Ovary (tissue), 9 donors: Measurements from ENCODE around the gene NDOR1. TPM values are rescaled to one million over a fixed set of nuclear protein-coding genes. Genes with fewer than 3 reads are reported as not detected.

Experiments
- DNase-seq, 5 donors: peaks; one replicate each; pipeline ENCODE4 v3.0.0-alpha.2; 2019 to 2020
- H3K27ac ChIP-seq, 2 donors: fragments of 200-600 bp; one replicate each; pipeline versions ENCODE4 v1.5.1 to v1.8.0; 2019 to 2022
- H3K27me3 ChIP-seq: fragments of 200-600 bp; one replicate; pipeline ENCODE4 v1.8.0; 2022
- H3K36me3 ChIP-seq: fragments of 200-600 bp; sonication (generic); one replicate; pipeline ENCODE4 v1.5.1; 2019
- H3K4me1 ChIP-seq: one replicate; pipeline ENCODE4 v1.8.1; 2013; ENCODE audit warnings: mild to moderate bottlenecking, moderate library complexity; ENCODE audit not compliant: insufficient read depth
- H3K4me3 ChIP-seq: fragments of 200-600 bp; sonication (generic); one replicate; pipeline ENCODE4 v1.5.1; 2017
- H3K9me3 ChIP-seq, 2 donors: fragments of 200-600 bp in 1 of 2; sonication (generic) in 1 of 2; one replicate each; pipeline versions ENCODE4 v1.5.1 to v1.8.1; 2013 to 2019; ENCODE audit warnings: mild to moderate bottlenecking in 1 of 2, moderate library complexity in 1 of 2
- CTCF ChIP-seq, 3 donors: fragments of 450-650 bp in 2 of 3; fragments of 200-600 bp in 1 of 3; IDR thresholded peaks; one replicate each; pipeline versions ENCODE4 v1.5.1 to v1.8.0; 2016 to 2022; ENCODE audit warnings: antibody characterized with exemption in 3 of 3, mild to moderate bottlenecking in 1 of 3
- EP300 ChIP-seq: sonication (generic); formaldehyde crosslinking; IDR thresholded peaks from one replicate; pipeline ENCODE4 v1.6.1; 2017; ENCODE audit warnings: antibody characterized with exemption
- POLR2A ChIP-seq: fragments of 450-650 bp; IDR thresholded peaks from one replicate; pipeline ENCODE4 v1.6.1; 2017; ENCODE audit warnings: antibody characterized with exemption, mild to moderate bottlenecking, moderate library complexity
- WGBS, 3 donors: extraction: QIAGEN DNeasy Blood & Tissue Kit in 1 of 3; methylation state at CpG; one replicate each; pipeline versions ENCODE4 v1.1.5 to v1.1.7; 2013 to 2017; 5-methylcytosine and 5-hydroxymethylcytosine counted together
- intact Hi-C, 4 donors: fragments of 100-400 bp; cut with DNase I; formaldehyde crosslinking; loops; one replicate each; pipeline versions ENCODE4 v1.11.0 to v1.15.1; 2022 to 2023
- polyA plus RNA-seq, 2 donors: library from polyadenylated mRNA; stranded (reverse); fragments of 200-250 nt in 1 of 2; fragments of 350-450 nt in 1 of 2; fragmentation: Illumina TruSeq in 1 of 2; extraction: RNeasy Lipid Tissue Mini Kit (QIAGEN cat#74804) in 1 of 2; gene quantifications; one replicate each; pipeline ENCODE4 v1.2.3, GENCODE V29; 2013 to 2014
- total RNA-seq, 7 donors: library from RNA; depleted of rRNA in 2 of 7; stranded (reverse); fragments of >200 nt in 2 of 7; fragmentation: NEBNext Ultra II Directional in 3 of 7; extraction: Animal tissue kit (Norgen Biotek cat#: 25700) in 3 of 7; gene quantifications; one replicate each; pipeline versions ENCODE4 v1.1.0 to v1.2.4, GENCODE V29; 2016 to 2023
- donor health status: DM: no; HTN: no; CAD: no; lungs with moderate emphysema.
- donor health status: DM: no; HTN: no; CAD: no.
- donor health status: Bipolar disorder and iron deficiency.
- donor health status: DM: yes; HTN: yes; CAD: no.
- donor health status: DM: no; HTN: no; CAD: no.
- donor health status: DM: yes; HTN: yes; CAD: no.

Gene NDOR1
- total and polyA plus RNA-seq, 9 donors, result 1.1 to 15.2 (median 9.0) TPM

DNA sequence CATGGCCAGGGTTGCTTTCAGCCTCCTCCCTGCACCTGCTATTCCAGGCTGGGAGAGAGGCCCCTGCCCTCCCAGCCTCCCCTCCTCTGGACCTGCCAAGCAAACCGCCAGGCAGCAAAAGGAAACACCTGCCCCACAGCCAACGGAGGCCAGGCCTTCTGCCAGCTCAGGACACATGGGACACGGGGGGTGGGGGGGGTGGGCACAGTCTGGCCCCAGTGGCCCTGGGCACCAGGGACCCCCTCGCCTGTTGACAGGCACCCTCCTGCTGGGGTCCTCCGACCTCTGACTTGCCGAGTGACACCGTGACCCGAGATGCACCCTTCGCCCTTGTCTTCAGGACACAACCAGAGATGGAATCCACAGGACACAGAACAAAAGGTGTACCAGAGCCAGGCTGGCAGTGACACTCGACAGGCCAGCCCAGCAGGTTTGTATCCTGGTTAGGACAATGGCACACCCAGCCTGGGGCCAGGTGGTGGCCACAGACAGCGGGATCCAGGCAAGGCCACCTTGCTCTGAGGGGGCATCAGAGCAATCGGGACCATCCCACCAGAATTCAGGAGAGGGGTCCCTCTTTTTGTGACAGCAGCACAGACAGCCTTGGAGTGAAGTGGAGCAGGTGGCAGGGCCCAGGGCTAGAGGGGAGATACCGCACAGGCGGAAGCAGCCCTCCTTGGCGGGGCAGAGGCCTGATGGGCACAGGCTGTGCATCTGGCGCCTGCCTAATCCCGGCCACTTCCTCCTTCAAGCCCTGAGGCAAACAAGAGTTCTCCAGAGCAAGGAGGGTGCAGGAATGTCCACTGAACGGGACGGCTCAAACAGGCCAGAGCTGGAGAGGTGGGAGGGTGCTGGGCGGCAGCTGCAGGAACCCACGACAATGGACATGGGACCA, 32.4 kb upstream of the NDOR1 start:
- Histone ChIP-seq H3K27me3 (peaks cover 4% of the 10 kb centered on the region), H3K9me3 (no peaks in the 10 kb centered on the region), H3K4me3 (no peak overlapping the region), H3K4me1 (peaks cover 10% of the 10 kb centered on the region), H3K36me3 (no peaks in the 10 kb centered on the region), H3K27ac (no peak overlapping the region)
- no peak for DNase-seq
- WGBS, 3 donors, result 60 to 65% (median 65%) methylated on average over 20 to 21 of the region's 21 CpGs
- TF ChIP-seq POLR2A (no peak), EP300 (no peak), CTCF (IDR thresholded peaks at IDR 0.05) (no peak)
- intact Hi-C loops, result no loop called here

- Histone ChIP-seq H3K36me3 (no peaks in the 10 kb centered on the region), H3K4me3 (no peak overlapping the region), H3K9me3 (no peaks in the 10 kb centered on the region), H3K27me3 (peaks cover 2% of the 10 kb centered on the region), H3K27ac (no peak overlapping the region), H3K4me1 (peaks cover 5% of the 10 kb centered on the region)
- WGBS, 3 donors, result 70 to 84% (median 80%) methylated on average over 44 to 45 of the region's 45 CpGs
- no peak for DNase-seq
- intact Hi-C loops, result no loop called here
- TF ChIP-seq EP300 (no peak), POLR2A (no peak), CTCF (IDR thresholded peaks at IDR 0.05) (no peak)
These were observed 31.5 kb upstream of the NDOR1 start for GRCh38 chr9:137173796-137174664.

DNA sequence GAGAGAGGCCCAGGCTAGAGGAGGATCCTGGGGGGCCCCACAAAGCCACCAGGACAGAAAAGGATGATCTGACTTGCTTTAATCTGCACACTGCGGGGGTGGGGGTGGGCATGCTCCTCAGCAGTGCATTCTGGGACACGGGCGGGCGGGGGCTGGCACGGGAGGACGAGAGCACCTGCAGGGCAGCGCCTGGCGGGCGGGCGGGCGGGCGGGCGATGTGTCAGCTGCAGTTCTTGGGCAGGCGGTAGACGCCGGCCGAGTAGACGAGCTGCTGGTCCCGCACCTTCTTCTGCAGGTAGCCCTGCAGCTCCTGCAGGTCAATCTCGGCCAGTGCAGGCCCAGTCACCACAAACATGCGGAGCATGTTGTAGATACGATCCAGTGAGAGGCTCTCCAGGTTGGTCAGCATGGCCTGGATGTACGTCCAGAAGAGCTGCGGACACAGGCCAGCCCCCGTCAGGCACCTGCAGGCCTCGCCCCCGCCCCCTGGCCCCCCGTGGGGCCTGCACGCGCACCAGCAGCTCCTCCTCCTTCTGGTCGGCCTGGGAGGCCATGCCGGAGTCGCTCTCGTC, 30.7 kb upstream of the NDOR1 start:
- Histone ChIP-seq H3K9me3 (no peaks in the 10 kb centered on the region), H3K27ac (no peak overlapping the region), H3K27me3 (no peaks in the 10 kb centered on the region), H3K4me3 (no peak overlapping the region), H3K4me1 (no peaks in the 10 kb centered on the region), H3K36me3 (no peaks in the 10 kb centered on the region)
- intact Hi-C loops, result no loop called here
- no peak for DNase-seq
- no peak for TF ChIP-seq POLR2A
- TF ChIP-seq CTCF (IDR thresholded peaks at IDR 0.05), result no peak
- no peak for TF ChIP-seq EP300
- WGBS, 3 donors, result 23 to 66% (median 45%) methylated on average over 7 to 34 of the region's 34 CpGs

- DNase-seq, result no peak
- H3K36me3 ChIP-seq, result no peaks in the 10 kb centered on the region
- H3K27ac ChIP-seq, result no peak overlapping the region
- no peak for TF ChIP-seq EP300
- TF ChIP-seq CTCF (IDR thresholded peaks at IDR 0.05), result no peak
- TF ChIP-seq POLR2A, result no peak
- intact Hi-C loops, result no loop called here
- no peaks in the 10 kb centered on the region for H3K27me3 ChIP-seq
- H3K9me3 ChIP-seq, result no peaks in the 10 kb centered on the region
- WGBS, 3 donors, result 25 to 48% (median 39%) methylated on average over 24 to 33 of the region's 33 CpGs
- no peaks in the 10 kb centered on the region for H3K4me1 ChIP-seq
- H3K4me3 ChIP-seq, result no peak overlapping the region
These were observed 30.0 kb upstream of the NDOR1 start for GRCh38 chr9:137175345-137175961.
